ENCODE measurements around the gene MT3.

Gene MT3

DNA sequence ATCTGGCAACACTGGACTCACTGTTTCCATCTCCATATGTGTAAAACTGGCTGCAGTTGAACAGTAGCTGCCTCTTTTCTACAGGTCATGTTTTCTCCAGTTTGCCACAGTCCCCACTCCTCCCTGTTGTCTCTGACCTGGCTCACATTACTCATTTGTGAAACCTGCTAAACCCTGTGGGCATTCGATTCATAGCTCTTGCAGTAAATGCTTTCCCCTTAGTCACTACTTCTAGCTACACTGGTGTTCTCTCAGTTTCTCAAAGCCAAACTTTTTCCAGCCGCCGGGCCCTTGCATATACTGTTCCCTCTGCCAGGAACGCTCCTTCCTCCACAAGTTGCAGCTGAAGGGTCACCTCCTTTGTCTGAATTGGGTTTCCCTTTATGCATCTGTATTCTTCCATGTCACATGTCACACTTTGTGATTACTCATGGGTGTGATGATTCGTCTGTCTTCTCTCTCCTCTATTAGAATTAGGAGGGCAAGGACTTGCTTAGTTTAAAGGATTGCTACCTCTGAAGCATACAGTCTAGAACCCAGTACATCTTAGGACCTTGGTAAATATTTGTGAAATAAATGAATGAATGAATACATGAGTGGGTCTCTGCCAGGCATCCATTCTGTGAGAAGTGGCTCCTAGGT is 39.5 kb upstream of the MT3 start:
- H3K4me3 ChIP-seq (ENCODE audit: low read depth, low read length), result no peak overlapping the region
- TF ChIP-seq, protein P1, sequence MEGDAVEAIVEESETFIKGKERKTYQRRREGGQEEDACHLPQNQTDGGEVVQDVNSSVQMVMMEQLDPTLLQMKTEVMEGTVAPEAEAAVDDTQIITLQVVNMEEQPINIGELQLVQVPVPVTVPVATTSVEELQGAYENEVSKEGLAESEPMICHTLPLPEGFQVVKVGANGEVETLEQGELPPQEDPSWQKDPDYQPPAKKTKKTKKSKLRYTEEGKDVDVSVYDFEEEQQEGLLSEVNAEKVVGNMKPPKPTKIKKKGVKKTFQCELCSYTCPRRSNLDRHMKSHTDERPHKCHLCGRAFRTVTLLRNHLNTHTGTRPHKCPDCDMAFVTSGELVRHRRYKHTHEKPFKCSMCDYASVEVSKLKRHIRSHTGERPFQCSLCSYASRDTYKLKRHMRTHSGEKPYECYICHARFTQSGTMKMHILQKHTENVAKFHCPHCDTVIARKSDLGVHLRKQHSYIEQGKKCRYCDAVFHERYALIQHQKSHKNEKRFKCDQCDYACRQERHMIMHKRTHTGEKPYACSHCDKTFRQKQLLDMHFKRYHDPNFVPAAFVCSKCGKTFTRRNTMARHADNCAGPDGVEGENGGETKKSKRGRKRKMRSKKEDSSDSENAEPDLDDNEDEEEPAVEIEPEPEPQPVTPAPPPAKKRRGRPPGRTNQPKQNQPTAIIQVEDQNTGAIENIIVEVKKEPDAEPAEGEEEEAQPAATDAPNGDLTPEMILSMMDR (IDR thresholded peaks at IDR 0.05; ENCODE audit: low read depth, low read length), result no peak

DNA sequence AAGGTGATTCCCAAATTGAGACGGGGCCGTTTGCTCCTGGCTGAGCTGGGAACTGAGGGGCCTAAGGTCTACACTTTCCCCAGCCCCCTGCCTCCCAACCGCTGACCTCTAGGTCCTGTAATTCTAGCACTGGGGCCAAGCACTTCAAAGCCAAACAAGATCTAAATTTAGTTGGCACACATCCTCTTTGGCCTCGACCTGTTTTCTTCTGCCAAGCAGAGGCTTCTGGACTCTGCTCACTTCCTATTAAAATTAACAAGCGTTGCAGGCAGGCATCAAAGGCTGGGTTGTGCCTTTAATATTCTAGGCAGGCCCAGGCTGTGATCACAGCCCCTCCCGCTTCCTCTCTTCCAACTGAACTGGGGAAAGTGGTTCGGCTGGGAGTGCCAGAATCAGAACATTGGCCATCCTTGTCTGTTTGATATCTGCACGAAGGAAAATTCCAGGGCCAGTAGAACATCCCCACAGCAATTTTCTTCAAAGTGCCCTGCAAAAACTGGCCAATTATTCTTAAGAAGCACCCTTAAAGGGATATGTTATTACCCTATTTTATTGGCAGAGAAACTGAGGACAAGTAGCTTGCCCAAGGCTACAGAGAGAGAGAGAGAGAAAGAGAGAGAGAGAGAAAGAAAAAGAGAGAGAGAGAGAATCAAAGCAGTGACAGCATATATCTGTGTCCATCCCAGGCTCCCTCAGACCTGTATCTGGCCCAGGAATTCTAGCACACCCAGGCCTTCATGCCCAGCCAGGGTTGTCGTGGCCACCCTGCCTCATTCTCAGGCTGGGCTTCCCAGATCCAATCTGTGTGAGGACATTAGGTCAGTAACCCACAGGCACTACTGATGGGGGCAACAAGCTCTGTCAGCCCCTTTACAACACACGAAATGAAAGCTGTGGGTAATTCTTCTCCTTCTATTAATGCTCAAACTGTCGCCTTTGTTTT is 37.3 kb upstream of the MT3 start:
- TF ChIP-seq, protein P1 (IDR thresholded peaks at IDR 0.05; ENCODE audit: low read depth, low read length), result no peak
- H3K4me3 ChIP-seq (ENCODE audit: low read depth, low read length), result no peak overlapping the region

DNA sequence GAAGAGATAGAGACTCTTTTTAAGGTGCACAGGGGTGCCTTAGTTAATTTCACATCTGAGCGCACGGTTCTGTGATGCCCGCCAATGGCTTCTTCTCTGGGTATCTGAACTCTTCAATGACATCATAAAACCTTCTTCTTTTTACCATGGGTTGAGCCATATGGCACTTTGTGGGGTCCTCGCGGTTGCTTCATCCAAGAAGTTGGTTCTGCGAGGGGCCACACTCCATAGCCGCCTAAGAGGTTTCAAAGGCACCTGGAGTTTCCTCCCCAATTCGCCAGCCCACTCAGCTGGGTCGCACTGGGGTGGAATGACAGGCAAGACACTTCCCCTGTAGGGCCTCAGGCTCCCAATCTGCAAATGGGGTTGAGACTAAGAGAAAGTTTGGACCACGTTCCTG is 34.9 kb upstream of the MT3 start:
- no peak overlapping the region for H3K4me3 ChIP-seq (ENCODE audit: low read depth, low read length)
- TF ChIP-seq, protein P1 (IDR thresholded peaks at IDR 0.05; ENCODE audit: low read depth, low read length), result no peak

DNA sequence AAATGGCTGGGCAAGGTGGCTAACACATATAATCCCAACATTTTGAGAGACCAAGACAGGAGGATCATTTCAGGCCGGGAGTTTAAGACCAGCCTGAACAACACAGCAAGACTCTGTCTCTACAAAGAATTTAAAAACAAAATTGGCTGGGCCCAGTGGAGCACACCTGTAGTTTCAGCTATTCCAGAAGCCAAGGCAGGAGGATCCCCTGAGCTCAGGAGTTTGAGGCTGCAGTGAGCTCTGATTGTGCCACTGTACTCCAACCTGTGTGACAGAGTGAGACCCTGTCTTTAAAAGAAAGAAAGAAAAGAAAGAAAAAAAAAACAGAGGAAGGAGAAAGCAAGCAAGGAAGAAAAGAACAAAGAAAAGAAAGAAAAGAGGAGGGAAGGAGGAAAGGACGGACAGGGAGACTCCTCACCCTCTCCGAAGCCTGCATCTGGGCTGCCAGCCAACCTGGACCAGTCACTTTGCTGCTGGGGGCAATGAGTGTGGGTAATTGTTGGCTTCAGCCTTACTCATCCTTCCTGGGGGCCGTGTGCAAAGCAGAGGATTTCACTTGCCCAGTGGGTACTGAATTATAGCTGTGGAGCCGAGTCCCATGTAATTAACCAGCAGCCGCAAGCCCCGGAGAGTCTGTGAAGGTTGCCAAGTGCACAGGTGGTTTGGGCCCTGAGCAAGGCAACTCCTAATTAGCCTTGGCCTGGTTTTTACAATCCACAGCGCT is 31.1 kb upstream of the MT3 start:
- H3K4me3 ChIP-seq (ENCODE audit: low read depth, low read length), result no peak overlapping the region
- TF ChIP-seq, protein P1 (IDR thresholded peaks at IDR 0.05; ENCODE audit: low read depth, low read length), result no peak

DNA sequence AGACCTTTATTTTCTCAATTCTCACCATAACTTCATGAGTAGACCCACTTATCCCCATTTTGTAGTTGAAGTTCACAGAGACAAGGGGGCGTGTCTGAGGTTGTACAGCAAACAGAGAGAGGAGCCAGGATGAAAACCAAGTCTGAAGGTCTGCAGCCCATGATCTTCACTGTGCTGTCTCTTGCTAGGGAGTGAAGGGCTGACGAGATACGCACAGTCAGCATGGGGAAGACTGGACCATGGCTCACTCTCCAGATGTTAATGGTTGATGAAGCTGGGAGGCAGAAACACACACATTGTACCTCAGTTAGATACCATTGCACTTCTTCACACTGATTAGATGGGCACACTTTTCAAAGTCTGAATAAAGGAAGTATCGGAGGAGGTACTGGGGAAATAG is 30.2 kb upstream of the MT3 start:
- TF ChIP-seq, protein P1 (IDR thresholded peaks at IDR 0.05; ENCODE audit: low read depth, low read length), result no peak
- H3K4me3 ChIP-seq (ENCODE audit: low read depth, low read length), result no peak overlapping the region

DNA sequence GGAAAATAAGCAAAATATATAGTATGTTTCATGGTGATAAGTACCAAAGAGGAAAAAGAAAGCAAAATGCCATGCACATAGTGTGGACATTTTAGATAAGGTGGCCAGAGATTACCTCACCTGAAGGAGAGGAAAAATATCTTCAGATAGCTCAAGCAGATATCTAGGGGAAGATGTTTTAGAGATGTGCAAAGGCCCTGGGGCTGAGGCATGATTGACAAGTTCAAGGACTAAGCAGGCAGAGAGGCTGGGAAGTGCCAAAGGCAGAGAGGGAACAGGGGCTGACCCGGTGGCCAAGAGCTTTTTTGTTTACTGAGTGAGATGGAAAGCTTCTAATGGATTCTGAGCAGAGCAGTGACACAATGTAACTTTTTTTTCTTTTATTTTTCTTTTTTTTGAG is 28.9 kb upstream of the MT3 start:
- TF ChIP-seq, protein P1 (IDR thresholded peaks at IDR 0.05; ENCODE audit: low read depth, low read length), result no peak

More for the DNA sequence above, 28.9 kb upstream of the MT3 start:
- no peak overlapping the region for H3K4me3 ChIP-seq (ENCODE audit: low read depth, low read length)
